Erythroblast (primary cell): Measurements from ENCODE around the gene INO80E.
"Not testable (repeated sequence)": the region's sequence is repeated elsewhere in the genome, so short reads cannot be mapped to it uniquely, and the experiment has no call there.

Experiments used
- GATA1 ChIP-seq: IDR thresholded peaks from 2 replicates; pipeline ENCODE4 v1.6.1; 2011; ENCODE audit warnings: low read depth, mild to moderate bottlenecking, control low read depth, low read length, moderate library complexity
- POLR2A ChIP-seq: IDR thresholded peaks from 2 replicates; pipeline ENCODE4 v1.6.1; 2011; ENCODE audit warnings: mild to moderate bottlenecking, low read length

GRCh38 chr16:30017937-30018336, 21.9 kb downstream of the INO80E start:
- not testable (repeated sequence) for TF ChIP-seq POLR2A, GATA1
